HepG2 (cell line): ENCODE results near the gene CPLANE1. TPM values are rescaled to one million over a fixed set of nuclear protein-coding genes. Genes with fewer than 3 reads are reported as not detected.

Source experiments
- ATAC-seq: fragments of 200-7000 bp; cut with Tn5 transposase; 3 replicates; pipeline ENCODE4 v1.9.1; 2020; ENCODE audit warnings: mild to moderate bottlenecking, moderate library complexity
- BruUV-seq: library from RNA; stranded (reverse); fragments of 400-500 nt; replicated peaks from 2 replicates; lab custom pipeline; 2021; lab: Mats Ljungman, UMichigan
- CTCF ChIA-PET: fragments of 300-600 bp; formaldehyde crosslinking; extraction: SDS; loops from one replicate; lab custom pipeline; 2021; ENCODE audit warnings: low total read pairs, inconsistent platforms, low intra/inter-chr PET ratio; lab: Yijun Ruan, JAX
- POLR2A ChIA-PET: fragments of 350-600 bp; sonication (Branson Sonifier 250); formaldehyde crosslinking; loops from one replicate; lab custom pipeline; 2020; ENCODE audit warnings: antibody characterized with exemption, inconsistent platforms; lab: Yijun Ruan, JAX
- DNase-seq: peaks from one replicate; pipeline ENCODE4 v3.0.0-alpha.2; 2015; ENCODE audit warnings: low spot score
- FAIRE-seq: peaks from 3 replicates; lab custom pipeline; 2011; peaks lifted over from hg19 to GRCh38; lab: Jason Lieb, UNC
- H2AFZ ChIP-seq: one replicate; pipeline ENCODE4 v1.6.1; 2011; ENCODE audit warnings: low read length, inconsistent platforms
- H3K27ac ChIP-seq: fragments of 300-600 bp; 3 replicates; pipeline ENCODE4 v1.8.0; 2011; ENCODE audit warnings: mixed run types, mild to moderate bottlenecking, mixed read lengths, low read length, inconsistent platforms; ENCODE audit not compliant: insufficient read depth; ENCODE audit errors: extremely low read length
- H3K27me3 ChIP-seq, 2 experiments: fragments of 200-600 bp in 1 of 2; 2 replicates in 1 of 2; 3 replicates in 1 of 2; pipeline versions ENCODE4 v1.6.0 to v1.8.0; 2011; ENCODE audit warnings: low read length in 2 of 2, mild to moderate bottlenecking in 2 of 2, moderate library complexity in 2 of 2, inconsistent platforms in 1 of 2; ENCODE audit not compliant: insufficient read depth in 2 of 2, control insufficient read depth in 1 of 2
- H3K36me3 ChIP-seq, 2 experiments: fragments of 200-600 bp in 1 of 2; replicated peaks in 1 of 2; 2 replicates in 1 of 2; 3 replicates in 1 of 2; pipeline versions ENCODE4 v1.5.1 to v1.8.0; 2011; ENCODE audit warnings: low read length in 2 of 2, inconsistent platforms in 1 of 2; ENCODE audit not compliant: insufficient read depth in 2 of 2, control insufficient read depth in 1 of 2
- H3K4me1 ChIP-seq: 2 replicates; pipeline ENCODE4 v1.5.1; 2012; ENCODE audit warnings: low read length, inconsistent platforms; ENCODE audit not compliant: insufficient read depth
- H3K4me2 ChIP-seq: 2 replicates; pipeline ENCODE4 v1.6.0; 2011; ENCODE audit warnings: low read depth, low read length, inconsistent platforms
- H3K4me3 ChIP-seq, 3 experiments: fragments of 200-600 bp in 1 of 3; sonication (generic), shearing (Covaris generic) in 1 of 3; replicated peaks in 1 of 3; 2 replicates each; pipeline ENCODE4 v1.5.1; 2011 to 2016; ENCODE audit warnings: low read length in 3 of 3, inconsistent platforms in 2 of 3, low read depth in 2 of 3, mild to moderate bottlenecking in 2 of 3, control low read depth in 1 of 3, mixed read lengths in 1 of 3; ENCODE audit not compliant: insufficient read depth in 1 of 3
- H3K79me2 ChIP-seq: one replicate; pipeline ENCODE4 v1.6.1; 2011; ENCODE audit warnings: low read length, inconsistent platforms; ENCODE audit not compliant: insufficient read depth
- H3K9ac ChIP-seq: 2 replicates; pipeline ENCODE4 v1.6.0; 2011; ENCODE audit warnings: mild to moderate bottlenecking, low read depth, low read length, inconsistent platforms; ENCODE audit not compliant: insufficient read depth
- H3K9me3 ChIP-seq: 2 replicates; pipeline ENCODE4 v1.5.1; 2012; ENCODE audit warnings: mild to moderate bottlenecking, low read length
- H4K20me1 ChIP-seq: 2 replicates; pipeline ENCODE4 v1.6.0; 2011; ENCODE audit warnings: inconsistent platforms, mild to moderate bottlenecking, low read length, moderate library complexity; ENCODE audit not compliant: insufficient read depth
- EP300 ChIP-seq, 3 experiments: sonication (generic) in 1 of 3; formaldehyde crosslinking in 1 of 3; IDR thresholded peaks; 2 replicates each; pipeline versions ENCODE4 v1.5.1 to v1.6.1; 2011 to 2020; ENCODE audit warnings: low read depth in 2 of 3, low read length in 2 of 3, borderline replicate concordance in 1 of 3, improper control_type of control experiment in 1 of 3, mild to moderate bottlenecking in 1 of 3, missing genetic modification reagents in 1 of 3, moderate library complexity in 1 of 3
- GZF1 ChIP-seq: sonication (generic); formaldehyde crosslinking; IDR thresholded peaks from 2 replicates; pipeline ENCODE4 v1.5.1; 2020; ENCODE audit warnings: mild to moderate bottlenecking, missing genetic modification reagents
- KLF11 ChIP-seq: IDR thresholded peaks from 2 replicates; pipeline ENCODE4 v1.6.1; 2016; ENCODE audit warnings: missing compliant biosample characterization
- NFKB2 ChIP-seq: sonication (generic); formaldehyde crosslinking; IDR thresholded peaks from 2 replicates; pipeline ENCODE4 v1.4.0; 2020; ENCODE audit warnings: missing genetic modification reagents, borderline replicate concordance
- NPAS2 ChIP-seq: sonication (generic); formaldehyde crosslinking; IDR thresholded peaks from 2 replicates; pipeline ENCODE4 v1.8.0; 2022; ENCODE audit warnings: mild to moderate bottlenecking, missing genetic modification reagents, borderline replicate concordance
- NR3C1 ChIP-seq: sonication (generic); formaldehyde crosslinking; IDR thresholded peaks from 2 replicates; pipeline ENCODE4 v1.4.0; 2020; ENCODE audit warnings: missing genetic modification reagents
- RXRA ChIP-seq: sonication (generic); formaldehyde crosslinking; IDR thresholded peaks from 2 replicates; pipeline ENCODE4 v1.5.1; 2020; ENCODE audit warnings: missing genetic modification reagents
- TEAD3 ChIP-seq: optimal IDR thresholded peaks from 2 replicates; pipeline ENCODE3; 2016; ENCODE audit warnings: borderline replicate concordance
- TOE1 ChIP-seq: sonication (generic); formaldehyde crosslinking; IDR thresholded peaks from 2 replicates; pipeline ENCODE4 v1.4.0; 2020; ENCODE audit warnings: mild to moderate bottlenecking, missing genetic modification reagents
- ZFP36 ChIP-seq: fragments of 150-350 bp; IDR thresholded peaks from 2 replicates; pipeline ENCODE4 v1.6.1; 2018; ENCODE audit warnings: borderline replicate concordance, low read length, low read depth; ENCODE audit not compliant: partially characterized antibody
- WGBS: methylation state at CpG from one replicate; pipeline ENCODE4 v1.1.6; 2017; ENCODE audit warnings: low lambda C conversion rate; 5-methylcytosine and 5-hydroxymethylcytosine counted together
- in situ Hi-C: cut with HindIII; loops from 2 replicates; pipeline ENCODE4 v1.10.0; 2017; ENCODE audit warnings: low pct_unique_long_range_greater_than_20kb; ENCODE audit not compliant: extremely low pct_ligation_motif_present
- intact Hi-C: fragments of 100-400 bp; cut with micrococcal nuclease; formaldehyde crosslinking; loops from one replicate; pipeline ENCODE4 v1.10.0; 2022; ENCODE audit not compliant: unreplicated experiment
- polyA plus RNA-seq, 8 experiments: library from polyadenylated mRNA; depleted of rRNA in 3 of 8; stranded (reverse) in 7 of 8; unstranded in 1 of 8; fragments of >200 nt; fragmentation: Illumina TruSeq in 4 of 8; extraction: Trizol in 4 of 8; gene quantifications; 2 replicates each; pipeline versions ENCODE4 v1.2.1 to v1.2.3, GENCODE V29; 2011 to 2016; ENCODE audit warnings: low read depth in 4 of 8, missing spikeins in 1 of 8, mixed read lengths in 1 of 8; ENCODE audit not compliant: insufficient read depth in 1 of 8
- total RNA-seq, 5 experiments: library from RNA; depleted of rRNA; stranded (reverse); fragments of >200 nt; fragmentation: Illumina TruSeq; extraction: Trizol; gene quantifications; 2 replicates each; pipeline ENCODE4 v1.2.3, GENCODE V29; 2016; ENCODE audit warnings: low read depth in 1 of 5
- TF ChIP-seq, protein P1 (sequence below): sonication (generic); formaldehyde crosslinking; IDR thresholded peaks from 2 replicates; pipeline ENCODE4 v1.5.0; 2020; ENCODE audit warnings: mild to moderate bottlenecking, missing genetic modification reagents
- TF ChIP-seq, protein P2 (sequence below), 2 experiments: IDR thresholded peaks; 2 replicates each; pipeline ENCODE4 v1.6.1; 2011 to 2012; ENCODE audit warnings: low read length in 2 of 2, borderline replicate concordance in 1 of 2, low read depth in 1 of 2, mild to moderate bottlenecking in 1 of 2, moderate library complexity in 1 of 2

The CPLANE1 gene
- total and polyA plus RNA-seq, 2 of the 13 experiments (the other 11 are each of a cell fraction or from before 2014, with no cell fraction given) = 6.3 to 9.9 TPM

- ChIA-PET POLR2A (no interaction called here), CTCF (no interaction called here)
- Histone ChIP-seq H3K79me2 (no peaks in the 10 kb centered on the region), H3K9ac (no peak overlapping the region), H3K4me1 (no peaks in the 10 kb centered on the region), H2AFZ (no peak overlapping the region), H3K27ac (no peak overlapping the region), H3K27me3 (no peaks in the 10 kb centered on the region)
- 38% methylated on average over 4 of the region's 5 CpGs for WGBS
- no peak for ATAC-seq
- BruUV-seq = no TSS peak
- TF ChIP-seq GZF1 (no peak), NR3C1 (CRISPR knock-in tag) (no peak), NFKB2 (CRISPR knock-in tag) (no peak), ZFP36 (peak; percentile 66), KLF11 (CRISPR knock-in tag) (no peak), NPAS2 (CRISPR knock-in tag) (no peak)
- TF ChIP-seq, all 625 proteins: peak for 1
- DNase-seq (no peak), FAIRE-seq (no peak)
- no peak overlapping the region for H3K4me2 ChIP-seq
- no peaks in the 10 kb centered on the region for H3K36me3 ChIP-seq
- no peaks in the 10 kb centered on the region for H4K20me1 ChIP-seq
- H3K4me3 ChIP-seq = no peak overlapping the region
- in situ Hi-C loops (no loop called here), intact Hi-C loops (no loop called here)
- peaks cover 37% of the 10 kb centered on the region for H3K9me3 ChIP-seq
Observed at GRCh38 chr5:37283214-37283820, 34.1 kb upstream of the CPLANE1 start.

- WGBS = 40% methylated on average over 2 of the region's 2 CpGs
- in situ Hi-C loops (no loop called here), intact Hi-C loops (no loop called here)
- Histone ChIP-seq H2AFZ (no peak overlapping the region), H3K4me3 (no peak overlapping the region), H3K4me2 (no peak overlapping the region), H3K9ac (no peak overlapping the region), H3K79me2 (no peaks in the 10 kb centered on the region), H3K9me3 (peaks cover 14% of the 10 kb centered on the region), H3K27me3 (no peaks in the 10 kb centered on the region), H4K20me1 (no peaks in the 10 kb centered on the region), H3K4me1 (no peaks in the 10 kb centered on the region), H3K36me3 (no peaks in the 10 kb centered on the region), H3K27ac (no peak overlapping the region)
- ChIA-PET POLR2A (no interaction called here), CTCF (no interaction called here)
- ATAC-seq (no peak), FAIRE-seq (no peak), DNase-seq (peak; percentile 5)
- BruUV-seq = no TSS peak
- TF ChIP-seq RXRA (CRISPR knock-in tag) (no peak), TEAD3 (peak; percentile 33), TOE1 (CRISPR knock-in tag) (no peak), EP300 (IDR thresholded peaks at IDR 0.05; ENCODE audit: low read depth in 2 of 2, low read length in 2 of 2) (no peak), EP300 (CRISPR knock-in tag; IDR thresholded peaks at IDR 0.05; ENCODE audit: borderline replicate concordance) (no peak)
- TF ChIP-seq, protein P1, sequence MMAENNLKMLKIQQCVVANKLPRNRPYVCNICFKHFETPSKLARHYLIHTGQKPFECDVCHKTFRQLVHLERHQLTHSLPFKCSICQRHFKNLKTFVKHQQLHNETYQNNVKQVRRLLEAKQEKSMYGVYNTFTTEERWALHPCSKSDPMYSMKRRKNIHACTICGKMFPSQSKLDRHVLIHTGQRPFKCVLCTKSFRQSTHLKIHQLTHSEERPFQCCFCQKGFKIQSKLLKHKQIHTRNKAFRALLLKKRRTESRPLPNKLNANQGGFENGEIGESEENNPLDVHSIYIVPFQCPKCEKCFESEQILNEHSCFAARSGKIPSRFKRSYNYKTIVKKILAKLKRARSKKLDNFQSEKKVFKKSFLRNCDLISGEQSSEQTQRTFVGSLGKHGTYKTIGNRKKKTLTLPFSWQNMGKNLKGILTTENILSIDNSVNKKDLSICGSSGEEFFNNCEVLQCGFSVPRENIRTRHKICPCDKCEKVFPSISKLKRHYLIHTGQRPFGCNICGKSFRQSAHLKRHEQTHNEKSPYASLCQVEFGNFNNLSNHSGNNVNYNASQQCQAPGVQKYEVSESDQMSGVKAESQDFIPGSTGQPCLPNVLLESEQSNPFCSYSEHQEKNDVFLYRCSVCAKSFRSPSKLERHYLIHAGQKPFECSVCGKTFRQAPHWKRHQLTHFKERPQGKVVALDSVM (CRISPR knock-in tag) = peak; percentile 91
- TF ChIP-seq, protein P2, sequence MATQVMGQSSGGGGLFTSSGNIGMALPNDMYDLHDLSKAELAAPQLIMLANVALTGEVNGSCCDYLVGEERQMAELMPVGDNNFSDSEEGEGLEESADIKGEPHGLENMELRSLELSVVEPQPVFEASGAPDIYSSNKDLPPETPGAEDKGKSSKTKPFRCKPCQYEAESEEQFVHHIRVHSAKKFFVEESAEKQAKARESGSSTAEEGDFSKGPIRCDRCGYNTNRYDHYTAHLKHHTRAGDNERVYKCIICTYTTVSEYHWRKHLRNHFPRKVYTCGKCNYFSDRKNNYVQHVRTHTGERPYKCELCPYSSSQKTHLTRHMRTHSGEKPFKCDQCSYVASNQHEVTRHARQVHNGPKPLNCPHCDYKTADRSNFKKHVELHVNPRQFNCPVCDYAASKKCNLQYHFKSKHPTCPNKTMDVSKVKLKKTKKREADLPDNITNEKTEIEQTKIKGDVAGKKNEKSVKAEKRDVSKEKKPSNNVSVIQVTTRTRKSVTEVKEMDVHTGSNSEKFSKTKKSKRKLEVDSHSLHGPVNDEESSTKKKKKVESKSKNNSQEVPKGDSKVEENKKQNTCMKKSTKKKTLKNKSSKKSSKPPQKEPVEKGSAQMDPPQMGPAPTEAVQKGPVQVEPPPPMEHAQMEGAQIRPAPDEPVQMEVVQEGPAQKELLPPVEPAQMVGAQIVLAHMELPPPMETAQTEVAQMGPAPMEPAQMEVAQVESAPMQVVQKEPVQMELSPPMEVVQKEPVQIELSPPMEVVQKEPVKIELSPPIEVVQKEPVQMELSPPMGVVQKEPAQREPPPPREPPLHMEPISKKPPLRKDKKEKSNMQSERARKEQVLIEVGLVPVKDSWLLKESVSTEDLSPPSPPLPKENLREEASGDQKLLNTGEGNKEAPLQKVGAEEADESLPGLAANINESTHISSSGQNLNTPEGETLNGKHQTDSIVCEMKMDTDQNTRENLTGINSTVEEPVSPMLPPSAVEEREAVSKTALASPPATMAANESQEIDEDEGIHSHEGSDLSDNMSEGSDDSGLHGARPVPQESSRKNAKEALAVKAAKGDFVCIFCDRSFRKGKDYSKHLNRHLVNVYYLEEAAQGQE (IDR thresholded peaks at IDR 0.05; ENCODE audit: borderline replicate concordance in 1 of 2, low read depth in 1 of 2, low read length in 2 of 2) = no peak
Observed at GRCh38 chr5:37275511-37275910, 26.3 kb upstream of the CPLANE1 start.
